HCT116 (cell line): ENCODE results near the gene TMEM178B. TPM values are rescaled to one million over a fixed set of nuclear protein-coding genes. Genes with fewer than 3 reads are reported as not detected.

Experiments used
- ATAC-seq: fragments of 200-7000 bp; cut with Tn5 transposase; 2 replicates; pipeline ENCODE4 v1.9.1; 2020; ENCODE audit warnings: mild to moderate bottlenecking, moderate library complexity
- BruUV-seq: library from RNA; stranded (reverse); fragments of 400-500 nt; replicated peaks from 2 replicates; lab custom pipeline; 2021; lab: Mats Ljungman, UMichigan
- CTCF ChIA-PET: fragments of 300-600 bp; sonication (Branson Sonifier 250); formaldehyde crosslinking; loops from one replicate; lab custom pipeline; 2021; ENCODE audit warnings: antibody characterized with exemption; lab: Charles Lee
- POLR2A ChIA-PET: fragments of 300-600, 350-600 bp; sonication (Branson Sonifier 250); formaldehyde crosslinking; loops from one replicate; lab custom pipeline; 2021; ENCODE audit warnings: antibody characterized with exemption; lab: Charles Lee
- RAD21 ChIA-PET, 2 experiments: fragments of 300-600 bp; sonication (Branson Sonifier 250); formaldehyde crosslinking; loops; one replicate each; lab custom pipeline; 2023; ENCODE audit warnings: low total read pairs in 2 of 2; ENCODE audit not compliant: uncharacterized antibody in 2 of 2, unreplicated experiment in 2 of 2, low non-redundant PET in 1 of 2; lab: Charles Lee
- DNase-seq: peaks from one replicate; pipeline ENCODE4 v3.0.0-alpha.2; 2010; ENCODE audit warnings: low read depth, low spot score
- H2AFZ ChIP-seq: fragments of 200-600 bp; shearing (Covaris generic), sonication (generic); 2 replicates; pipeline ENCODE4 v1.6.1; 2017; ENCODE audit warnings: low read depth, mixed run types, mixed read lengths, antibody characterized with exemption, low read length; ENCODE audit not compliant: poor library complexity, severe bottlenecking
- H3K27ac ChIP-seq: 2 replicates; pipeline ENCODE4 v1.5.1; 2012; ENCODE audit warnings: low read depth, low read length
- H3K27me3 ChIP-seq: fragments of 200-600 bp; sonication (generic); 2 replicates; pipeline ENCODE4 v1.6.1; 2016; ENCODE audit warnings: mixed run types, low read length, mixed read lengths; ENCODE audit not compliant: insufficient read depth
- H3K36me3 ChIP-seq, 2 experiments: fragments of 200-500 bp in 1 of 2; fragments of 200-600 bp in 1 of 2; sonication (Bioruptor generic) in 1 of 2; sonication (generic) in 1 of 2; 2 replicates each; pipeline versions ENCODE4 v1.5.1 to v1.6.1; 2014 to 2016; ENCODE audit warnings: low read length in 2 of 2, inconsistent platforms in 1 of 2, mixed read lengths in 1 of 2, mixed run types in 1 of 2; ENCODE audit not compliant: insufficient read depth in 2 of 2, control insufficient read depth in 1 of 2
- H3K4me1 ChIP-seq, 2 experiments: fragments of 200-600 bp in 1 of 2; sonication (generic) in 1 of 2; 2 replicates each; pipeline versions ENCODE4 v1.5.1 to v1.6.1; 2012 to 2017; ENCODE audit warnings: low read length in 2 of 2, inconsistent platforms in 1 of 2, mild to moderate bottlenecking in 1 of 2, mixed read lengths in 1 of 2, mixed run types in 1 of 2, moderate library complexity in 1 of 2; ENCODE audit not compliant: insufficient read depth in 2 of 2, control insufficient read depth in 1 of 2
- H3K4me2 ChIP-seq: fragments of 200-600 bp; sonication (generic); 2 replicates; pipeline ENCODE4 v1.6.1; 2017; ENCODE audit warnings: mixed run types, low read length, mixed read lengths
- H3K4me3 ChIP-seq, 2 experiments: fragments of 200-600 bp in 1 of 2; sonication (generic) in 1 of 2; replicated peaks in 1 of 2; 2 replicates each; pipeline ENCODE4 v1.5.1; 2011 to 2016; ENCODE audit warnings: low read length in 2 of 2, control low read depth in 1 of 2, low read depth in 1 of 2, mild to moderate bottlenecking in 1 of 2, mixed read lengths in 1 of 2, mixed run types in 1 of 2
- H3K79me2 ChIP-seq: fragments of 200-600 bp; sonication (generic); 2 replicates; pipeline ENCODE4 v1.6.1; 2017; ENCODE audit warnings: mild to moderate bottlenecking, mixed run types, low read length, moderate library complexity, mixed read lengths; ENCODE audit not compliant: insufficient read depth
- H3K9ac ChIP-seq: fragments of 200-600 bp; sonication (generic); 2 replicates; pipeline ENCODE4 v1.6.1; 2016; ENCODE audit warnings: low read length, mixed read lengths
- H3K9me2 ChIP-seq: fragments of 200-600 bp; sonication (generic), shearing (Covaris generic); 2 replicates; pipeline ENCODE4 v1.6.1; 2017; ENCODE audit warnings: mixed run types, mild to moderate bottlenecking, moderate library complexity; ENCODE audit not compliant: insufficient read depth
- H3K9me3 ChIP-seq, 2 experiments: fragments of 200-500 bp in 1 of 2; fragments of 200-600 bp in 1 of 2; sonication (Bioruptor generic) in 1 of 2; sonication (generic) in 1 of 2; 2 replicates each; pipeline ENCODE4 v1.6.1; 2014 to 2017; ENCODE audit warnings: low read length in 2 of 2, mixed read lengths in 2 of 2, inconsistent platforms in 1 of 2, low read depth in 1 of 2, mild to moderate bottlenecking in 1 of 2, mixed run types in 1 of 2, moderate library complexity in 1 of 2; ENCODE audit not compliant: control insufficient read depth in 1 of 2, insufficient read depth in 1 of 2
- H4K20me1 ChIP-seq: fragments of 200-600 bp; sonication (generic), shearing (Covaris generic); 2 replicates; pipeline ENCODE4 v1.6.1; 2017; ENCODE audit warnings: mixed run types, mild to moderate bottlenecking, moderate library complexity; ENCODE audit not compliant: insufficient read depth
- CBX3 ChIP-seq: IDR thresholded peaks from 2 replicates; pipeline ENCODE4 v1.6.1; 2012; ENCODE audit warnings: low read depth
- CEBPB ChIP-seq: IDR thresholded peaks from 2 replicates; pipeline ENCODE4 v1.6.1; 2012; ENCODE audit warnings: low read depth
- EGR1 ChIP-seq: IDR thresholded peaks from 2 replicates; pipeline ENCODE4 v1.6.1; 2012; ENCODE audit warnings: low read depth
- ELF1 ChIP-seq: IDR thresholded peaks from 2 replicates; pipeline ENCODE4 v1.6.1; 2012; ENCODE audit warnings: low read depth, borderline replicate concordance
- MAX ChIP-seq: IDR thresholded peaks from 2 replicates; pipeline ENCODE4 v1.6.1; 2012
- POLR2A ChIP-seq: IDR thresholded peaks from 2 replicates; pipeline ENCODE4 v1.7.0; 2011; ENCODE audit warnings: borderline replicate concordance; ENCODE audit not compliant: insufficient read depth, insufficient read length; ENCODE audit errors: extremely low read depth
- REST ChIP-seq: IDR thresholded peaks from 2 replicates; pipeline ENCODE4 v1.6.1; 2012; ENCODE audit warnings: low read depth
- SIN3A ChIP-seq: IDR thresholded peaks from 2 replicates; pipeline ENCODE4 v1.6.1; 2012; ENCODE audit warnings: low read depth
- SP1 ChIP-seq: IDR thresholded peaks from 2 replicates; pipeline ENCODE4 v1.6.1; 2012; ENCODE audit warnings: low read depth
- SRF ChIP-seq: IDR thresholded peaks from 2 replicates; pipeline ENCODE4 v1.6.1; 2012; ENCODE audit warnings: low read depth
- TCF7L2 ChIP-seq: IDR thresholded peaks from 2 replicates; pipeline ENCODE4 v1.7.0; 2011; ENCODE audit warnings: borderline replicate concordance, inconsistent platforms; ENCODE audit not compliant: insufficient read depth, insufficient read length; ENCODE audit errors: extremely low read depth
- YY1 ChIP-seq: IDR thresholded peaks from 2 replicates; pipeline ENCODE4 v1.6.1; 2011; ENCODE audit warnings: low read length, low read depth, moderate library complexity, mild to moderate bottlenecking; ENCODE audit not compliant: insufficient replicate concordance; ENCODE audit errors: extremely low read depth
- ZFX ChIP-seq: fragments of 450-650 bp; IDR thresholded peaks from 2 replicates; pipeline ENCODE4 v1.6.1; 2017
- intact Hi-C: fragments of 100-400 bp; cut with micrococcal nuclease; formaldehyde crosslinking; loops from 2 replicates; pipeline ENCODE4 v1.10.0; 2022
- total RNA-seq: library from RNA; stranded (reverse); gene quantifications from one replicate; pipeline ENCODE4 v1.2.1, GENCODE V29; 2021; ENCODE audit not compliant: unreplicated experiment

The TMEM178B gene
- total RNA-seq, 1 experiment from 2014 or later, result 0.02 TPM

GRCh38 chr7:141408440-141408839 is 334.6 kb downstream of the TMEM178B start:
- intact Hi-C loops, result no loop called here
- Histone ChIP-seq H3K9ac (no peak overlapping the region), H3K4me3 (no peak overlapping the region), H3K9me2 (no peaks in the 10 kb centered on the region), H3K36me3 (no peaks in the 10 kb centered on the region), H3K27me3 (peaks cover 50% of the 10 kb centered on the region), H3K4me1 (no peaks in the 10 kb centered on the region), H2AFZ (no peak overlapping the region), H4K20me1 (no peaks in the 10 kb centered on the region; the same call in 1 of the 2 replicates), H3K4me2 (no peak overlapping the region), H3K27ac (no peak overlapping the region), H3K9me3 (no peaks in the 10 kb centered on the region), H3K79me2 (no peaks in the 10 kb centered on the region)
- ChIA-PET POLR2A (no interaction called here), RAD21 (no interaction called here), CTCF (no interaction called here)
- no TSS peak for BruUV-seq
- ATAC-seq, result no peak
- DNase-seq, result no peak
- no peak for TF ChIP-seq SP1
- no peak for TF ChIP-seq YY1
- no peak for TF ChIP-seq ELF1
- TF ChIP-seq MAX, result no peak
- TF ChIP-seq CEBPB, result no peak
- no peak for TF ChIP-seq POLR2A
- no peak for TF ChIP-seq SRF
- TF ChIP-seq REST, result no peak
- TF ChIP-seq CBX3, result no peak
- TF ChIP-seq SIN3A, result no peak
- no peak for TF ChIP-seq ZFX
- no peak for TF ChIP-seq EGR1
- TF ChIP-seq TCF7L2, result no peak
